ENCODE data around the gene GTF3C5. TPM values are rescaled to one million over a fixed set of nuclear protein-coding genes. Genes with fewer than 3 reads are reported as not detected.

Gene GTF3C5
- total RNA-seq, 4 donors from 2014 or later = 48.2 to 55.3 (median 48.9) TPM

- no peak for TF ChIP-seq CTCF (IDR thresholded peaks at IDR 0.05)
- TF ChIP-seq POLR2A (IDR thresholded peaks at IDR 0.05) = no peak
- no peak overlapping the region for H3K27ac ChIP-seq
- no peaks in the 10 kb centered on the region for H3K9me3 ChIP-seq
- H3K4me3 ChIP-seq = no peak overlapping the region
- 79 to 87% methylated on average over 7 to 10 of the region's 11 CpGs for WGBS, 2 donors
- intact Hi-C loops (cut with DNase I) = loop anchor here (5.0 kb wide), 1 partner anchor 103 kb away; no protein-coding TSS in a partner anchor
- H3K36me3 ChIP-seq = peaks cover 7 to 89% (median 55%) of the 10 kb centered on the region in 3 donors
- H3K27me3 ChIP-seq = no peaks in the 10 kb centered on the region
- no peak for DNase-seq
- no peaks in the 10 kb centered on the region for H3K4me1 ChIP-seq
Observed at GRCh38 chr9:133044661-133045060, 13.9 kb downstream of the GTF3C5 start.

- no peak overlapping the region for H3K4me3 ChIP-seq
- H3K4me1 ChIP-seq = no peaks in the 10 kb centered on the region
- no peaks in the 10 kb centered on the region for H3K9me3 ChIP-seq
- H3K36me3 ChIP-seq = peaks cover 8 to 93% (median 55%) of the 10 kb centered on the region in 3 donors
- intact Hi-C loops (cut with DNase I) = no loop called here
- H3K27ac ChIP-seq = no peak overlapping the region
- DNase-seq = no peak
- 84 to 93% methylated on average over 12 to 14 of the region's 15 CpGs for WGBS, 2 donors
- H3K27me3 ChIP-seq = no peaks in the 10 kb centered on the region
- TF ChIP-seq POLR2A (IDR thresholded peaks at IDR 0.05) = no peak
- no peak for TF ChIP-seq CTCF (IDR thresholded peaks at IDR 0.05)
Observed at GRCh38 chr9:133045132-133045531, 14.3 kb downstream of the GTF3C5 start.

- DNase-seq = no peak
- Histone ChIP-seq H3K4me1 (no peaks in the 10 kb centered on the region), H3K4me3 (no peak overlapping the region), H3K27me3 (no peaks in the 10 kb centered on the region), H3K9me3 (no peaks in the 10 kb centered on the region), H3K36me3 (peaks cover 20 to 100% (median 62%) of the 10 kb centered on the region in 3 donors), H3K27ac (no peak overlapping the region)
- WGBS, 2 donors = 95 to 99% methylated on average over 8 to 9 of the region's 9 CpGs
- TF ChIP-seq POLR2A (IDR thresholded peaks at IDR 0.05) = no peak
- TF ChIP-seq CTCF (IDR thresholded peaks at IDR 0.05) = no peak
- intact Hi-C loops (cut with DNase I) = no loop called here
Observed at GRCh38 chr9:133046196-133046899, 15.6 kb downstream of the GTF3C5 start.

- TF ChIP-seq CTCF (IDR thresholded peaks at IDR 0.05) = no peak
- H3K9me3 ChIP-seq = no peaks in the 10 kb centered on the region
- H3K4me1 ChIP-seq = no peaks in the 10 kb centered on the region
- DNase-seq = no peak
- H3K4me3 ChIP-seq = no peak overlapping the region
- peaks cover 26 to 100% (median 66%) of the 10 kb centered on the region in 3 donors for H3K36me3 ChIP-seq
- WGBS, 2 donors = 89 to 92% methylated on average over 6 to 7 of the region's 7 CpGs
- H3K27me3 ChIP-seq = no peaks in the 10 kb centered on the region
- intact Hi-C loops (cut with DNase I) = no loop called here
- no peak overlapping the region for H3K27ac ChIP-seq
Observed at GRCh38 chr9:133046900-133047295, 16.1 kb downstream of the GTF3C5 start.

GRCh38 chr9:133048595-133048994 is 17.8 kb downstream of the GTF3C5 start:
- H3K4me3 ChIP-seq = no peak overlapping the region
- peak overlapping the region in 1 of 4 donors; percentile 25 for H3K27ac ChIP-seq
- no peaks in the 10 kb centered on the region for H3K27me3 ChIP-seq
- H3K36me3 ChIP-seq = peaks cover 38 to 100% (median 68%) of the 10 kb centered on the region in 3 donors
- H3K9me3 ChIP-seq = no peaks in the 10 kb centered on the region
- no peaks in the 10 kb centered on the region for H3K4me1 ChIP-seq
- intact Hi-C loops (cut with DNase I) = no loop called here
- 45 to 46% methylated on average over 3 to 4 of the region's 5 CpGs for WGBS, 2 donors
- no peak for TF ChIP-seq POLR2A (IDR thresholded peaks at IDR 0.05)
- peak in 5 of 6 experiments; percentile 33 to 62 (median 38) for TF ChIP-seq CTCF (IDR thresholded peaks at IDR 0.05)
- DNase-seq = no peak
